NCI-H748 (cell line): ENCODE results near the gene TFPT.

Experiments
- DNase-seq: peaks from one replicate; lab custom pipeline; 2025; ENCODE audit not compliant: unreplicated experiment; lab: John Stamatoyannopoulos, UW

The TFPT gene

GRCh38 chr19:54081032-54081431 is 34.4 kb downstream of the TFPT start, which contains the start of gene TARM1:
Gene TARM1 (minus strand): TSS chr19:54081365. CDS start chr19:54081340, 25 bp downstream.
- DNase-seq: no peak

GRCh38 chr19:54077334-54077733 is 38.1 kb downstream of the TFPT start:
- DNase-seq: no peak

- no peak for DNase-seq
These were observed 40.6 kb downstream of the TFPT start for GRCh38 chr19:54074851-54075250.

GRCh38 chr19:54073829-54074228 is 41.6 kb downstream of the TFPT start:
- no peak for DNase-seq

GRCh38 chr19:54069470-54069869 is 46.0 kb downstream of the TFPT start:
- DNase-seq: no peak

- no peak for DNase-seq
These were observed 51.9 kb downstream of the TFPT start, which contains the start of gene VSTM1 for GRCh38 chr19:54063350-54064116. Gene VSTM1 (minus strand): TSS chr19:54063897. CDS start chr19:54063777, 120 bp downstream.

- no peak for DNase-seq
These were observed 52.8 kb downstream of the TFPT start for GRCh38 chr19:54062643-54063042.
